ENCODE measurements around the gene LIPI.

Gene LIPI

GRCh38 chr21:14210738-14211137, at the start of gene LIPI:
Gene LIPI (minus strand): TSS chr21:14210955. CDS start chr21:14210845, 110 bp downstream.
- Histone ChIP-seq H3K36me3 (ENCODE audit: insufficient read depth, low read length) (no peaks in the 10 kb centered on the region), H3K27me3 (ENCODE audit: insufficient read depth, low read length) (peaks cover 13% of the 10 kb centered on the region), H3K4me3 (ENCODE audit: low read length) (no peak within 1 kb of the TSS), H3K4me1 (ENCODE audit: insufficient read depth, low read length) (no peaks in the 10 kb centered on the region), H3K9me3 (ENCODE audit: low read length) (no peaks in the 10 kb centered on the region), H2AFZ (ENCODE audit: low read depth, low read length) (no peak within 1 kb of the TSS)

GRCh38 chr21:14260174-14260764, 49.5 kb upstream of the LIPI start:
- no peaks in the 10 kb centered on the region for H3K27me3 ChIP-seq (ENCODE audit: insufficient read depth, low read length)
- no peak overlapping the region for H3K4me3 ChIP-seq (ENCODE audit: low read length)
- no peaks in the 10 kb centered on the region for H3K4me1 ChIP-seq (ENCODE audit: insufficient read depth, low read length)
- H3K9me3 ChIP-seq (ENCODE audit: low read length), result no peaks in the 10 kb centered on the region
- no peak overlapping the region for H2AFZ ChIP-seq (ENCODE audit: low read depth, low read length)
- no peaks in the 10 kb centered on the region for H3K36me3 ChIP-seq (ENCODE audit: insufficient read depth, low read length)

GRCh38 chr21:14259747-14260146, 49.0 kb upstream of the LIPI start:
- H2AFZ ChIP-seq (ENCODE audit: low read depth, low read length), result no peak overlapping the region
- H3K36me3 ChIP-seq (ENCODE audit: insufficient read depth, low read length), result no peaks in the 10 kb centered on the region
- no peak overlapping the region for H3K4me3 ChIP-seq (ENCODE audit: low read length)
- H3K9me3 ChIP-seq (ENCODE audit: low read length), result no peaks in the 10 kb centered on the region
- no peaks in the 10 kb centered on the region for H3K27me3 ChIP-seq (ENCODE audit: insufficient read depth, low read length)
- no peaks in the 10 kb centered on the region for H3K4me1 ChIP-seq (ENCODE audit: insufficient read depth, low read length)

GRCh38 chr21:14251336-14251735, 40.6 kb upstream of the LIPI start:
- H3K4me1 ChIP-seq (ENCODE audit: insufficient read depth, low read length), result no peaks in the 10 kb centered on the region
- peaks cover 5% of the 10 kb centered on the region for H3K27me3 ChIP-seq (ENCODE audit: insufficient read depth, low read length)
- no peaks in the 10 kb centered on the region for H3K9me3 ChIP-seq (ENCODE audit: low read length)
- no peak overlapping the region for H3K4me3 ChIP-seq (ENCODE audit: low read length)
- H3K36me3 ChIP-seq (ENCODE audit: insufficient read depth, low read length), result no peaks in the 10 kb centered on the region
- H2AFZ ChIP-seq (ENCODE audit: low read depth, low read length), result no peak overlapping the region

GRCh38 chr21:14245711-14246110, 35.0 kb upstream of the LIPI start:
- H3K4me3 ChIP-seq (ENCODE audit: low read length), result no peak overlapping the region
- H3K9me3 ChIP-seq (ENCODE audit: low read length), result no peaks in the 10 kb centered on the region
- no peak overlapping the region for H2AFZ ChIP-seq (ENCODE audit: low read depth, low read length)
- peaks cover 6% of the 10 kb centered on the region for H3K4me1 ChIP-seq (ENCODE audit: insufficient read depth, low read length)
- no peaks in the 10 kb centered on the region for H3K36me3 ChIP-seq (ENCODE audit: insufficient read depth, low read length)
- H3K27me3 ChIP-seq (ENCODE audit: insufficient read depth, low read length), result peaks cover 11% of the 10 kb centered on the region

GRCh38 chr21:14244911-14245310, 34.2 kb upstream of the LIPI start:
- Histone ChIP-seq H3K4me3 (ENCODE audit: low read length) (no peak overlapping the region), H3K27me3 (ENCODE audit: insufficient read depth, low read length) (peaks cover 11% of the 10 kb centered on the region), H3K9me3 (ENCODE audit: low read length) (no peaks in the 10 kb centered on the region), H3K4me1 (ENCODE audit: insufficient read depth, low read length) (peaks cover 6% of the 10 kb centered on the region), H3K36me3 (ENCODE audit: insufficient read depth, low read length) (no peaks in the 10 kb centered on the region), H2AFZ (ENCODE audit: low read depth, low read length) (no peak overlapping the region)

GRCh38 chr21:14243874-14244273, 33.1 kb upstream of the LIPI start:
- Histone ChIP-seq H3K4me3 (ENCODE audit: low read length) (no peak overlapping the region), H3K36me3 (ENCODE audit: insufficient read depth, low read length) (no peaks in the 10 kb centered on the region), H3K27me3 (ENCODE audit: insufficient read depth, low read length) (peaks cover 10% of the 10 kb centered on the region), H3K9me3 (ENCODE audit: low read length) (no peaks in the 10 kb centered on the region), H2AFZ (ENCODE audit: low read depth, low read length) (peak overlapping the region; percentile 51), H3K4me1 (ENCODE audit: insufficient read depth, low read length) (peaks cover 6% of the 10 kb centered on the region)

GRCh38 chr21:14243461-14243860, 32.7 kb upstream of the LIPI start:
- Histone ChIP-seq H3K27me3 (ENCODE audit: insufficient read depth, low read length) (peaks cover 9% of the 10 kb centered on the region), H2AFZ (ENCODE audit: low read depth, low read length) (peak overlapping the region; percentile 51), H3K4me3 (ENCODE audit: low read length) (no peak overlapping the region), H3K36me3 (ENCODE audit: insufficient read depth, low read length) (no peaks in the 10 kb centered on the region), H3K9me3 (ENCODE audit: low read length) (no peaks in the 10 kb centered on the region), H3K4me1 (ENCODE audit: insufficient read depth, low read length) (peaks cover 6% of the 10 kb centered on the region)

GRCh38 chr21:14241297-14241696, 30.5 kb upstream of the LIPI start:
- Histone ChIP-seq H2AFZ (ENCODE audit: low read depth, low read length) (no peak overlapping the region), H3K9me3 (ENCODE audit: low read length) (no peaks in the 10 kb centered on the region), H3K4me1 (ENCODE audit: insufficient read depth, low read length) (peaks cover 6% of the 10 kb centered on the region), H3K4me3 (ENCODE audit: low read length) (no peak overlapping the region), H3K27me3 (ENCODE audit: insufficient read depth, low read length) (peaks cover 7% of the 10 kb centered on the region), H3K36me3 (ENCODE audit: insufficient read depth, low read length) (no peaks in the 10 kb centered on the region)

- Histone ChIP-seq H3K9me3 (ENCODE audit: low read length) (no peaks in the 10 kb centered on the region), H2AFZ (ENCODE audit: low read depth, low read length) (no peak overlapping the region), H3K4me3 (ENCODE audit: low read length) (no peak overlapping the region), H3K27me3 (ENCODE audit: insufficient read depth, low read length) (peaks cover 7% of the 10 kb centered on the region), H3K4me1 (ENCODE audit: insufficient read depth, low read length) (peaks cover 6% of the 10 kb centered on the region), H3K36me3 (ENCODE audit: insufficient read depth, low read length) (no peaks in the 10 kb centered on the region)
Measured at GRCh38 chr21:14239281-14239680, 28.5 kb upstream of the LIPI start.

GRCh38 chr21:14236180-14236579, 25.4 kb upstream of the LIPI start:
- peaks cover 4% of the 10 kb centered on the region for H3K27me3 ChIP-seq (ENCODE audit: insufficient read depth, low read length)
- no peak overlapping the region for H2AFZ ChIP-seq (ENCODE audit: low read depth, low read length)
- H3K4me3 ChIP-seq (ENCODE audit: low read length), result no peak overlapping the region
- H3K36me3 ChIP-seq (ENCODE audit: insufficient read depth, low read length), result no peaks in the 10 kb centered on the region
- no peaks in the 10 kb centered on the region for H3K9me3 ChIP-seq (ENCODE audit: low read length)
- H3K4me1 ChIP-seq (ENCODE audit: insufficient read depth, low read length), result no peaks in the 10 kb centered on the region

- Histone ChIP-seq H3K4me3 (ENCODE audit: low read length) (no peak overlapping the region), H3K4me1 (ENCODE audit: insufficient read depth, low read length) (no peaks in the 10 kb centered on the region), H3K36me3 (ENCODE audit: insufficient read depth, low read length) (no peaks in the 10 kb centered on the region), H3K27me3 (ENCODE audit: insufficient read depth, low read length) (peaks cover 4% of the 10 kb centered on the region), H2AFZ (ENCODE audit: low read depth, low read length) (no peak overlapping the region), H3K9me3 (ENCODE audit: low read length) (no peaks in the 10 kb centered on the region)
Measured at GRCh38 chr21:14235101-14235500, 24.3 kb upstream of the LIPI start.

- Histone ChIP-seq H3K27me3 (ENCODE audit: insufficient read depth, low read length) (peaks cover under 1% of the 10 kb centered on the region), H3K9me3 (ENCODE audit: low read length) (peaks cover 7% of the 10 kb centered on the region), H2AFZ (ENCODE audit: low read depth, low read length) (no peak overlapping the region), H3K4me3 (ENCODE audit: low read length) (no peak overlapping the region), H3K36me3 (ENCODE audit: insufficient read depth, low read length) (no peaks in the 10 kb centered on the region), H3K4me1 (ENCODE audit: insufficient read depth, low read length) (no peaks in the 10 kb centered on the region)
Measured at GRCh38 chr21:14229399-14229798, 18.6 kb upstream of the LIPI start.

GRCh38 chr21:14223365-14223764, 12.6 kb upstream of the LIPI start:
- no peaks in the 10 kb centered on the region for H3K4me1 ChIP-seq (ENCODE audit: insufficient read depth, low read length)
- no peak overlapping the region for H3K4me3 ChIP-seq (ENCODE audit: low read length)
- no peaks in the 10 kb centered on the region for H3K27me3 ChIP-seq (ENCODE audit: insufficient read depth, low read length)
- no peaks in the 10 kb centered on the region for H3K36me3 ChIP-seq (ENCODE audit: insufficient read depth, low read length)
- H2AFZ ChIP-seq (ENCODE audit: low read depth, low read length), result no peak overlapping the region
- no peaks in the 10 kb centered on the region for H3K9me3 ChIP-seq (ENCODE audit: low read length)

All from neuron (in vitro differentiated cells).